Measurements from ENCODE around the gene RUSC2. TPM values are rescaled to one million over a fixed set of nuclear protein-coding genes. Genes with fewer than 3 reads are reported as not detected.

RUSC2 gene
- total and polyA plus RNA-seq, 7 donors = 34.4 to 101 (median 53.9) TPM

GRCh38 chr9:35510754-35511428, 21.0 kb downstream of the RUSC2 start:
- ATAC-seq = peak; percentile 93 to 96 (median 94)
- intact Hi-C loops (cut with DNase I) = loop anchor here in 1 of 2 donors (10.0 kb wide), 1 partner anchor 94 kb away; the partner anchor contains the start of gene TESK1
- H3K9me3 ChIP-seq = no peaks in the 10 kb centered on the region
- no peaks in the 10 kb centered on the region for H3K27me3 ChIP-seq (ENCODE audit: insufficient read depth in 3 of 3, low read length in 2 of 3)
- H3K4me3 ChIP-seq = no peak overlapping the region
- peaks cover 62% of the 10 kb centered on the region for H3K4me1 ChIP-seq
- 2 to 8% (median 4%) methylated on average over 3 of the region's 3 CpGs for WGBS, 3 donors
- TF ChIP-seq CTCF (IDR thresholded peaks at IDR 0.05) = peak; percentile 39
- DNase-seq = peak; percentile 71 to 83
- no peaks in the 10 kb centered on the region for H3K36me3 ChIP-seq (ENCODE audit: insufficient read depth in 1 of 2, low read depth in 1 of 2)
- H3K27ac ChIP-seq = peak overlapping the region; percentile 92

GRCh38 chr9:35511453-35511852, 21.5 kb downstream of the RUSC2 start:
- H3K36me3 ChIP-seq (ENCODE audit: insufficient read depth in 1 of 2, low read depth in 1 of 2) = no peaks in the 10 kb centered on the region
- ATAC-seq = peak in 3 of 4 donors; percentile 16 to 28 (median 21)
- 6 to 11% (median 10%) methylated on average over 1 of the region's 1 CpG for WGBS, 3 donors
- TF ChIP-seq CTCF (IDR thresholded peaks at IDR 0.05) = no peak
- H3K4me1 ChIP-seq = peaks cover 65% of the 10 kb centered on the region
- no peaks in the 10 kb centered on the region for H3K9me3 ChIP-seq
- DNase-seq = no peak
- H3K4me3 ChIP-seq = no peak overlapping the region
- H3K27me3 ChIP-seq (ENCODE audit: insufficient read depth in 3 of 3, low read length in 2 of 3) = no peaks in the 10 kb centered on the region
- H3K27ac ChIP-seq = peak overlapping the region; percentile 92
- intact Hi-C loops (cut with DNase I) = loop anchor here in 1 of 2 donors (10.0 kb wide), 1 partner anchor 93 kb away; the partner anchor contains the start of gene TESK1

GRCh38 chr9:35515766-35516165, 25.9 kb downstream of the RUSC2 start:
- peaks cover 95% of the 10 kb centered on the region for H3K4me1 ChIP-seq
- H3K27ac ChIP-seq = peak overlapping the region; percentile 92
- H3K36me3 ChIP-seq (ENCODE audit: insufficient read depth in 1 of 2, low read depth in 1 of 2) = no peaks in the 10 kb centered on the region
- WGBS, 3 donors = 80 to 96% (median 83%) methylated on average over 7 of the region's 7 CpGs
- DNase-seq (no peak), ATAC-seq (no peak)
- intact Hi-C loops (cut with DNase I) = loop anchor here (5.0 to 10.0 kb wide), 2 partner anchors 37 to 89 kb away; partner anchors contain the start of gene TESK1 (in 1 of the 2)
- H3K27me3 ChIP-seq (ENCODE audit: insufficient read depth in 3 of 3, low read length in 2 of 3) = no peaks in the 10 kb centered on the region
- H3K4me3 ChIP-seq = no peak overlapping the region
- TF ChIP-seq CTCF (IDR thresholded peaks at IDR 0.05) = no peak
- no peaks in the 10 kb centered on the region for H3K9me3 ChIP-seq

- DNase-seq (no peak), ATAC-seq (no peak)
- no peak for TF ChIP-seq CTCF (IDR thresholded peaks at IDR 0.05)
- 7 to 21% (median 17%) methylated on average over 1 of the region's 1 CpG for WGBS, 3 donors
- no peaks in the 10 kb centered on the region for H3K9me3 ChIP-seq
- intact Hi-C loops (cut with DNase I) = loop anchor here (5.0 to 10.0 kb wide), 2 partner anchors 36 to 88 kb away; partner anchors contain the start of gene TESK1 (in 1 of the 2)
- H3K4me3 ChIP-seq = no peak overlapping the region
- H3K27me3 ChIP-seq (ENCODE audit: insufficient read depth in 3 of 3, low read length in 2 of 3) = no peaks in the 10 kb centered on the region
- peaks cover 96% of the 10 kb centered on the region for H3K4me1 ChIP-seq
- H3K36me3 ChIP-seq (ENCODE audit: insufficient read depth in 1 of 2, low read depth in 1 of 2) = no peaks in the 10 kb centered on the region
- H3K27ac ChIP-seq = peak overlapping the region; percentile 92
These were observed 26.6 kb downstream of the RUSC2 start for GRCh38 chr9:35516479-35516878.
